HEK293 (cell line): ENCODE results near the gene TLR10.

Experiments used
- SETDB1 ChIP-seq: IDR thresholded peaks from one replicate; pipeline ENCODE4 v1.6.1; 2017; ENCODE audit warnings: mild to moderate bottlenecking, low read length, moderate library complexity, mixed read lengths; ENCODE audit not compliant: insufficient read length
- ZNF416 ChIP-seq: fragments of 450-650 bp; formaldehyde crosslinking; IDR thresholded peaks from 2 replicates; pipeline ENCODE4 v1.5.1; 2016; ENCODE audit warnings: missing biosample characterization, missing genetic modification characterization
- ZNF707 ChIP-seq: fragments of 450-650 bp; formaldehyde crosslinking; IDR thresholded peaks from 2 replicates; pipeline ENCODE4 v1.5.1; 2016; ENCODE audit warnings: missing biosample characterization, missing genetic modification characterization

- TF ChIP-seq ZNF707 (tag by site-specific recombination) (no peak), SETDB1 (no peak), ZNF416 (tag by site-specific recombination) (no peak)
Measured at GRCh38 chr4:38769857-38770256, 12.9 kb downstream of the TLR10 start.
